Activated naive CD8-positive, alpha-beta T cell treated with anti-CD3 and anti-CD28 coated beads, Interleukin-2, amount 10 ng/mL, durations not matched to agents 7 days and 5 days (primary cell): ENCODE measurements around the gene ESPL1. TPM values are rescaled to one million over a fixed set of nuclear protein-coding genes. Genes with fewer than 3 reads are reported as not detected.

Source experiments
- ATAC-seq: fragments of 150-1000 bp; cut with Tn5 transposase; one replicate; pipeline ENCODE4 v1.10.0; 2021; ENCODE audit warnings: low read depth, moderate library complexity
- POLR2A ChIA-PET: fragments of 350-600 bp; sonication (Branson Sonifier 250); formaldehyde crosslinking; loops from one replicate; lab custom pipeline; 2021; ENCODE audit warnings: antibody characterized with exemption; lab: Charles Lee
- DNase-seq: peaks from one replicate; pipeline ENCODE4 v3.0.0; 2021
- H3K27ac Mint-ChIP-seq: one replicate; pipeline ENCODE4 v1.8.0; 2022; ENCODE audit warnings: mild to moderate bottlenecking, mixed read lengths
- H3K27me3 Mint-ChIP-seq: one replicate; pipeline ENCODE4 v1.8.0; 2022; ENCODE audit warnings: mild to moderate bottlenecking, moderate library complexity, mixed read lengths
- H3K36me3 Mint-ChIP-seq: one replicate; pipeline ENCODE4 v1.8.0; 2021; ENCODE audit warnings: mild to moderate bottlenecking, mixed read lengths
- H3K4me1 Mint-ChIP-seq: one replicate; pipeline ENCODE4 v1.8.0; 2021; ENCODE audit warnings: mixed read lengths
- H3K4me3 Mint-ChIP-seq: one replicate; pipeline ENCODE4 v1.8.0; 2022; ENCODE audit warnings: mild to moderate bottlenecking, moderate library complexity, mixed read lengths
- H3K9me3 Mint-ChIP-seq: one replicate; pipeline ENCODE4 v1.8.0; 2021; ENCODE audit warnings: mixed read lengths
- total RNA-seq, 2 experiments: library from RNA; stranded (reverse); gene quantifications; one replicate each; pipeline ENCODE4 v1.2.3, GENCODE V29; 2021

ESPL1 gene
- total RNA-seq, 2 experiments from 2014 or later, result 90.5 to 91.0 TPM

- H3K9me3 Mint-ChIP-seq, result no peaks in the 10 kb centered on the region
- H3K4me3 Mint-ChIP-seq, result peak overlapping the region; percentile 14
- H3K4me1 Mint-ChIP-seq, result peaks cover 50% of the 10 kb centered on the region
- H3K27me3 Mint-ChIP-seq, result no peaks in the 10 kb centered on the region
- DNase-seq (no peak), ATAC-seq (no peak)
- H3K36me3 Mint-ChIP-seq, result peaks cover 7% of the 10 kb centered on the region
- POLR2A ChIA-PET, result interaction anchor here (1.2 kb wide), 1 partner anchor 42 kb away, joined by 3 read pairs; no protein-coding TSS in a partner anchor
- peak overlapping the region; percentile 87 for H3K27ac Mint-ChIP-seq
Measured at GRCh38 chr12:53224897-53225634, 43.0 kb upstream of the ESPL1 start.

GRCh38 chr12:53225635-53226424, 42.3 kb upstream of the ESPL1 start:
- POLR2A ChIA-PET, result no interaction called here
- DNase-seq (no peak), ATAC-seq (no peak)
- Mint-ChIP-seq H3K9me3 (no peaks in the 10 kb centered on the region), H3K27ac (peak overlapping the region; percentile 87), H3K27me3 (no peaks in the 10 kb centered on the region), H3K4me1 (peaks cover 49% of the 10 kb centered on the region), H3K4me3 (no peak overlapping the region), H3K36me3 (peaks cover 7% of the 10 kb centered on the region)

GRCh38 chr12:53226815-53227214, 41.3 kb upstream of the ESPL1 start:
- ATAC-seq, result no peak
- Mint-ChIP-seq H3K27me3 (no peaks in the 10 kb centered on the region), H3K4me3 (no peak overlapping the region), H3K36me3 (peaks cover 7% of the 10 kb centered on the region), H3K9me3 (no peaks in the 10 kb centered on the region), H3K27ac (no peak overlapping the region), H3K4me1 (peaks cover 48% of the 10 kb centered on the region)
- POLR2A ChIA-PET, result no interaction called here
- no peak for DNase-seq

GRCh38 chr12:53227341-53227740, 40.8 kb upstream of the ESPL1 start:
- Mint-ChIP-seq H3K9me3 (no peaks in the 10 kb centered on the region), H3K36me3 (peaks cover 7% of the 10 kb centered on the region), H3K4me1 (peaks cover 44% of the 10 kb centered on the region), H3K4me3 (no peak overlapping the region), H3K27me3 (no peaks in the 10 kb centered on the region), H3K27ac (no peak overlapping the region)
- no peak for DNase-seq
- POLR2A ChIA-PET, result no interaction called here
- ATAC-seq, result no peak

- peaks cover 45% of the 10 kb centered on the region for H3K4me1 Mint-ChIP-seq
- ATAC-seq (no peak), DNase-seq (no peak)
- no peaks in the 10 kb centered on the region for H3K27me3 Mint-ChIP-seq
- POLR2A ChIA-PET, result no interaction called here
- H3K36me3 Mint-ChIP-seq, result peaks cover 7% of the 10 kb centered on the region
- H3K4me3 Mint-ChIP-seq, result no peak overlapping the region
- no peak overlapping the region for H3K27ac Mint-ChIP-seq
- no peaks in the 10 kb centered on the region for H3K9me3 Mint-ChIP-seq
Measured at GRCh38 chr12:53227836-53228235, 40.3 kb upstream of the ESPL1 start.

- H3K27me3 Mint-ChIP-seq, result peaks cover 2% of the 10 kb centered on the region
- peaks cover 39% of the 10 kb centered on the region for H3K4me1 Mint-ChIP-seq
- DNase-seq (no peak), ATAC-seq (no peak)
- no peaks in the 10 kb centered on the region for H3K9me3 Mint-ChIP-seq
- H3K27ac Mint-ChIP-seq, result no peak overlapping the region
- no peak overlapping the region for H3K4me3 Mint-ChIP-seq
- POLR2A ChIA-PET, result interaction anchor here (1.0 kb wide), 1 partner anchor 10 kb away, joined by 3 read pairs; no protein-coding TSS in a partner anchor
- peaks cover 7% of the 10 kb centered on the region for H3K36me3 Mint-ChIP-seq
Measured at GRCh38 chr12:53229454-53229853, 38.6 kb upstream of the ESPL1 start.

GRCh38 chr12:53230108-53230845, 37.8 kb upstream of the ESPL1 start:
- no peak for DNase-seq
- POLR2A ChIA-PET, result interaction anchor here (1.5 kb wide), 1 partner anchor 10 kb away, joined by 4 read pairs; no protein-coding TSS in a partner anchor
- no peak for ATAC-seq
- H3K27ac Mint-ChIP-seq, result no peak overlapping the region
- peaks cover 2% of the 10 kb centered on the region for H3K27me3 Mint-ChIP-seq
- no peaks in the 10 kb centered on the region for H3K9me3 Mint-ChIP-seq
- peaks cover 7% of the 10 kb centered on the region for H3K36me3 Mint-ChIP-seq
- no peak overlapping the region for H3K4me3 Mint-ChIP-seq
- H3K4me1 Mint-ChIP-seq, result peaks cover 32% of the 10 kb centered on the region

GRCh38 chr12:53231671-53231920, 36.5 kb upstream of the ESPL1 start:
- Mint-ChIP-seq H3K27ac (no peak overlapping the region), H3K9me3 (no peaks in the 10 kb centered on the region), H3K4me1 (peaks cover 42% of the 10 kb centered on the region)

GRCh38 chr12:53231921-53232645, 36.0 kb upstream of the ESPL1 start, which contains the start of gene RARG:
RARG (minus strand) TSS chr12:53232209; CDS start chr12:53227545, 4,664 bp downstream.
- Mint-ChIP-seq H3K4me1 (peaks cover 42% of the 10 kb centered on the region), H3K27ac (peak within 1 kb of the TSS; percentile 86), H3K4me3 (peak within 1 kb of the TSS; percentile 91), H3K36me3 (peaks cover under 1% of the 10 kb centered on the region), H3K9me3 (no peaks in the 10 kb centered on the region), H3K27me3 (peaks cover 2% of the 10 kb centered on the region)
- DNase-seq (peak; percentile 69), ATAC-seq (peak; percentile 80)
- POLR2A ChIA-PET, result interaction anchor here (1.0 to 1.8 kb wide), 3 partner anchors 11 to 13 kb away, joined by 3 to 7 read pairs (median 4); no protein-coding TSS in a partner anchor

More at GRCh38 chr12:53231671-53231920, 36.5 kb upstream of the ESPL1 start:
- DNase-seq (no peak), ATAC-seq (no peak)
- POLR2A ChIA-PET, result interaction anchor here (1.0 to 1.5 kb wide), 3 partner anchors 11 to 13 kb away, joined by 3 to 4 read pairs (median 4); no protein-coding TSS in a partner anchor
- H3K4me3 Mint-ChIP-seq, result peak overlapping the region; percentile 43
- H3K27me3 Mint-ChIP-seq, result peaks cover 2% of the 10 kb centered on the region
- peaks cover 6% of the 10 kb centered on the region for H3K36me3 Mint-ChIP-seq

GRCh38 chr12:53232646-53233461, 35.2 kb upstream of the ESPL1 start:
- Mint-ChIP-seq H3K27ac (peak overlapping the region; percentile 86), H3K4me1 (peaks cover 42% of the 10 kb centered on the region), H3K4me3 (peak overlapping the region; percentile 91), H3K9me3 (no peaks in the 10 kb centered on the region), H3K36me3 (no peaks in the 10 kb centered on the region), H3K27me3 (peaks cover 2% of the 10 kb centered on the region)
- POLR2A ChIA-PET, result interaction anchor here (1.1 to 1.8 kb wide), 3 partner anchors 9 to 21 kb away, joined by 3 to 7 read pairs (median 3); no protein-coding TSS in a partner anchor
- ATAC-seq (peak; percentile 51), DNase-seq (peak; percentile 58)

- H3K4me3 Mint-ChIP-seq, result peak overlapping the region; percentile 37
- H3K4me1 Mint-ChIP-seq, result peaks cover 39% of the 10 kb centered on the region
- H3K36me3 Mint-ChIP-seq, result no peaks in the 10 kb centered on the region
- DNase-seq, result no peak
- POLR2A ChIA-PET, result interaction anchor here (0.7 to 1.8 kb wide), 5 partner anchors 10 to 22 kb away, joined by 3 to 7 read pairs (median 3); no protein-coding TSS in a partner anchor
- no peaks in the 10 kb centered on the region for H3K9me3 Mint-ChIP-seq
- peaks cover 2% of the 10 kb centered on the region for H3K27me3 Mint-ChIP-seq
- no peak overlapping the region for H3K27ac Mint-ChIP-seq
- ATAC-seq, result no peak
Measured at GRCh38 chr12:53233671-53234121, 34.4 kb upstream of the ESPL1 start.
